ENCODE measurements around the gene FAIM2. TPM values are rescaled to one million over a fixed set of nuclear protein-coding genes. Genes with fewer than 3 reads are reported as not detected.

Gene FAIM2
- total and polyA plus RNA-seq, 2 donors from 2014 or later: 1.3 to 5.5 TPM

- Histone ChIP-seq H3K4me3 (ENCODE audit: low read length in 3 of 3) (no peak overlapping the region), H3K36me3 (ENCODE audit: control insufficient read depth in 2 of 3, insufficient read depth in 3 of 3, low read length in 3 of 3) (no peaks in the 10 kb centered on the region), H3K27ac (ENCODE audit: low read depth in 2 of 2, low read length in 2 of 2) (peak overlapping the region; percentile 34 to 63), H3K9ac (ENCODE audit: low read length in 3 of 3) (peak overlapping the region in 1 of 3 donors; percentile 26), H3K27me3 (ENCODE audit: control insufficient read depth, insufficient read depth, low read length) (no peaks in the 10 kb centered on the region), H3K4me1 (ENCODE audit: control insufficient read depth in 2 of 3, insufficient read depth in 2 of 3, low read depth in 1 of 3, low read length in 3 of 3) (peaks cover 2 to 31% (median 26%) of the 10 kb centered on the region in 3 donors), H3K9me3 (ENCODE audit: control insufficient read depth in 2 of 3, insufficient read depth in 1 of 3, low read length in 3 of 3) (no peaks in the 10 kb centered on the region)
- intact Hi-C loops (cut with DNase I): no loop called here
- no peak for FAIRE-seq
- DNase-seq: peak; percentile 82 to 97 (median 91)
- TF ChIP-seq, protein P1, sequence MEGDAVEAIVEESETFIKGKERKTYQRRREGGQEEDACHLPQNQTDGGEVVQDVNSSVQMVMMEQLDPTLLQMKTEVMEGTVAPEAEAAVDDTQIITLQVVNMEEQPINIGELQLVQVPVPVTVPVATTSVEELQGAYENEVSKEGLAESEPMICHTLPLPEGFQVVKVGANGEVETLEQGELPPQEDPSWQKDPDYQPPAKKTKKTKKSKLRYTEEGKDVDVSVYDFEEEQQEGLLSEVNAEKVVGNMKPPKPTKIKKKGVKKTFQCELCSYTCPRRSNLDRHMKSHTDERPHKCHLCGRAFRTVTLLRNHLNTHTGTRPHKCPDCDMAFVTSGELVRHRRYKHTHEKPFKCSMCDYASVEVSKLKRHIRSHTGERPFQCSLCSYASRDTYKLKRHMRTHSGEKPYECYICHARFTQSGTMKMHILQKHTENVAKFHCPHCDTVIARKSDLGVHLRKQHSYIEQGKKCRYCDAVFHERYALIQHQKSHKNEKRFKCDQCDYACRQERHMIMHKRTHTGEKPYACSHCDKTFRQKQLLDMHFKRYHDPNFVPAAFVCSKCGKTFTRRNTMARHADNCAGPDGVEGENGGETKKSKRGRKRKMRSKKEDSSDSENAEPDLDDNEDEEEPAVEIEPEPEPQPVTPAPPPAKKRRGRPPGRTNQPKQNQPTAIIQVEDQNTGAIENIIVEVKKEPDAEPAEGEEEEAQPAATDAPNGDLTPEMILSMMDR (IDR thresholded peaks at IDR 0.05; ENCODE audit: borderline replicate concordance, extremely low read depth, insufficient read depth): no peak
Observed at GRCh38 chr12:49868952-49869815, 34.5 kb downstream of the FAIM2 start.

GRCh38 chr12:49868449-49868848 lies 35.3 kb downstream of the FAIM2 start:
- DNase-seq (peak in 1 of 5 donors; percentile 71), FAIRE-seq (no peak)
- no peaks in the 10 kb centered on the region for H3K36me3 ChIP-seq (ENCODE audit: control insufficient read depth in 2 of 3, insufficient read depth in 3 of 3, low read length in 3 of 3)
- intact Hi-C loops (cut with DNase I): no loop called here
- H3K27me3 ChIP-seq (ENCODE audit: control insufficient read depth, insufficient read depth, low read length): no peaks in the 10 kb centered on the region
- no peak overlapping the region for H3K4me3 ChIP-seq (ENCODE audit: low read length in 3 of 3)
- TF ChIP-seq, protein P1 (IDR thresholded peaks at IDR 0.05; ENCODE audit: borderline replicate concordance, extremely low read depth, insufficient read depth): no peak
- peak overlapping the region; percentile 36 to 63 for H3K27ac ChIP-seq (ENCODE audit: low read depth in 2 of 2, low read length in 2 of 2)
- peaks cover 2 to 24% (median 20%) of the 10 kb centered on the region in 3 donors for H3K4me1 ChIP-seq (ENCODE audit: control insufficient read depth in 2 of 3, insufficient read depth in 2 of 3, low read depth in 1 of 3, low read length in 3 of 3)
- peak overlapping the region in 1 of 3 donors; percentile 26 for H3K9ac ChIP-seq (ENCODE audit: low read length in 3 of 3)
- H3K9me3 ChIP-seq (ENCODE audit: control insufficient read depth in 2 of 3, insufficient read depth in 1 of 3, low read length in 3 of 3): no peaks in the 10 kb centered on the region

GRCh38 chr12:49867570-49868341 lies 35.9 kb downstream of the FAIM2 start:
- TF ChIP-seq, protein P1 (IDR thresholded peaks at IDR 0.05; ENCODE audit: borderline replicate concordance, extremely low read depth, insufficient read depth): no peak

More at GRCh38 chr12:49867570-49868341, 35.9 kb downstream of the FAIM2 start:
- intact Hi-C loops (cut with DNase I): no loop called here
- no peaks in the 10 kb centered on the region for H3K27me3 ChIP-seq (ENCODE audit: control insufficient read depth, insufficient read depth, low read length)
- no peaks in the 10 kb centered on the region for H3K36me3 ChIP-seq (ENCODE audit: control insufficient read depth in 2 of 3, insufficient read depth in 3 of 3, low read length in 3 of 3)
- peak overlapping the region in 1 of 3 donors; percentile 2 for H3K4me3 ChIP-seq (ENCODE audit: low read length in 3 of 3)
- DNase-seq: peak in 3 of 5 donors; percentile 45 to 59 (median 52)
- no peak for FAIRE-seq
- peak overlapping the region in 1 of 3 donors; percentile 46 for H3K9ac ChIP-seq (ENCODE audit: low read length in 3 of 3)
- H3K4me1 ChIP-seq (ENCODE audit: control insufficient read depth in 2 of 3, insufficient read depth in 2 of 3, low read depth in 1 of 3, low read length in 3 of 3): peaks cover 2 to 19% (median 17%) of the 10 kb centered on the region in 3 donors
- no peaks in the 10 kb centered on the region for H3K9me3 ChIP-seq (ENCODE audit: control insufficient read depth in 2 of 3, insufficient read depth in 1 of 3, low read length in 3 of 3)
- peak overlapping the region in 1 of 2 donors; percentile 36 for H3K27ac ChIP-seq (ENCODE audit: low read depth in 2 of 2, low read length in 2 of 2)

Measured in kidney (tissue), 14 donors.